Esophagus (tissue), 2 donors: ENCODE data around the gene KLRC3. TPM values are rescaled to one million over a fixed set of nuclear protein-coding genes. Genes with fewer than 3 reads are reported as not detected.
"Not testable (repeated sequence)": the region's sequence is repeated elsewhere in the genome, so short reads cannot be mapped to it uniquely, and the experiment has no call there.

ENCODE experiments used
- H3K27ac ChIP-seq, 2 donors: one replicate each; pipeline ENCODE4 v1.5.1; 2013; ENCODE audit warnings: low read depth in 2 of 2, mild to moderate bottlenecking in 2 of 2, inconsistent platforms in 1 of 2, low read length in 1 of 2, moderate library complexity in 1 of 2
- H3K27me3 ChIP-seq, 2 donors: one replicate each; pipeline ENCODE4 v1.6.1; 2013; ENCODE audit warnings: low read length in 2 of 2, control low read depth in 1 of 2, mild to moderate bottlenecking in 1 of 2; ENCODE audit not compliant: insufficient read depth in 2 of 2, control insufficient read depth in 1 of 2
- H3K36me3 ChIP-seq, 2 donors: one replicate each; pipeline ENCODE4 v1.6.1; 2013; ENCODE audit warnings: low read length in 1 of 2; ENCODE audit not compliant: control insufficient read depth in 2 of 2, insufficient read depth in 2 of 2
- H3K4me1 ChIP-seq, 2 donors: one replicate each; pipeline ENCODE4 v1.6.1; 2013; ENCODE audit warnings: low read length in 1 of 2; ENCODE audit not compliant: control insufficient read depth in 2 of 2, insufficient read depth in 2 of 2
- H3K4me3 ChIP-seq, 2 donors: one replicate each; pipeline ENCODE4 v1.5.1; 2013; ENCODE audit warnings: low read length in 2 of 2, mild to moderate bottlenecking in 2 of 2, low read depth in 1 of 2, moderate library complexity in 1 of 2
- H3K9me3 ChIP-seq, 2 donors: one replicate each; pipeline ENCODE4 v1.6.1; 2013; ENCODE audit warnings: mild to moderate bottlenecking in 2 of 2, low read depth in 1 of 2, low read length in 1 of 2, moderate library complexity in 1 of 2; ENCODE audit not compliant: control insufficient read depth in 2 of 2, insufficient read depth in 1 of 2
- WGBS, 2 donors: extraction: QIAGEN DNeasy Blood & Tissue Kit; methylation state at CpG; one replicate each; pipeline ENCODE4 v1.1.7; 2013; 5-methylcytosine and 5-hydroxymethylcytosine counted together
- polyA plus RNA-seq, 2 donors: library from polyadenylated mRNA; stranded (reverse); fragments of 200-250 nt; gene quantifications; one replicate each; pipeline ENCODE4 v1.2.3, GENCODE V29; 2013
- donor health status: healthy with polysubstance abuse.
- donor health status: Bipolar disorder and iron deficiency.

The KLRC3 gene
- polyA plus RNA-seq, 2 donors, result 0.06 to 0.18 TPM

DNA sequence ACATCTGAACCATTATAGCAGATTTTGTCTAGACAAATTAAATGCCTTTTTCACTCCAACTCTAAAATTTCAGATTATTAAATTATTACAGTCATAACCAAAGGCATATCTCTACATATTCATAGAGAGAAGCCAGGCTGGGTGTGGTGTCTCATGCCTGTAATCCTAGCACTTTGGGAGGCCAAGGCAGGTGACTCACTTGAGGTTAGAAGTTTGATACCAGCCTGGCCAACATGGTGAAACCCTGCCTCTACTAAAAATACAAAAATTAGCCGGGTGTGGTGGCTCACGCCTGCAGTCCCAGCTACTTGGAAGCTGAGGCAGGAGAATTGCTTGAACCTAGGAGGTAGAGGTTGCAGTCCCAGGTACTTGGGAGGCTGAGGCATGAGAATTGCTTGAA is 41.7 kb downstream of the KLRC3 start:
- not testable (repeated sequence) for H3K27me3 ChIP-seq, H3K4me3 ChIP-seq, H3K27ac ChIP-seq, H3K4me1 ChIP-seq, H3K9me3 ChIP-seq, H3K36me3 ChIP-seq
- WGBS, 2 donors, result 42 to 49% methylated on average over 2 of the region's 2 CpGs

DNA sequence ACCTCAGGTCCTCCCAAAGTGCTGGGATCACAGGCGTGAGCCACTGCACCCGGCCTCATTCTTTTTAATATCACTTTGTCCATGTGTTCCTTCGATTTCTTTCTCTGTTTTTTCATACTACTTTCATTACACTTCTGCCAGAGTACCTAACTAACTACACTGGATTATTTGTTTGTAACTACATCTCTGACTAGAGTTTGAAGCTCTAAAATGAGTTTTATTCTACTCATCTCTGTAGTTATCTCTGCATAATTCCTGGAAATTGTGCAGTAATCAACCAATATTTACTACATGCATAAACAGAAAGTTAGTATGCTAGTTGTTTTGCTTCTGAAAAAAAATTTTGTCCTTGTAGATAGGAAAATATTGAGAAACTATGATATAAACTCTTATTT is 45.8 kb downstream of the KLRC3 start:
- Histone ChIP-seq H3K36me3 (no peaks in the 10 kb centered on the region), H3K4me1 (peaks cover 4% of the 10 kb centered on the region in 2 donors), H3K27me3 (no peaks in the 10 kb centered on the region), H3K27ac (no peak overlapping the region), H3K9me3 (no peaks in the 10 kb centered on the region), H3K4me3 (no peak overlapping the region)
- WGBS, 2 donors, result 85 to 88% methylated on average over 3 of the region's 3 CpGs

DNA sequence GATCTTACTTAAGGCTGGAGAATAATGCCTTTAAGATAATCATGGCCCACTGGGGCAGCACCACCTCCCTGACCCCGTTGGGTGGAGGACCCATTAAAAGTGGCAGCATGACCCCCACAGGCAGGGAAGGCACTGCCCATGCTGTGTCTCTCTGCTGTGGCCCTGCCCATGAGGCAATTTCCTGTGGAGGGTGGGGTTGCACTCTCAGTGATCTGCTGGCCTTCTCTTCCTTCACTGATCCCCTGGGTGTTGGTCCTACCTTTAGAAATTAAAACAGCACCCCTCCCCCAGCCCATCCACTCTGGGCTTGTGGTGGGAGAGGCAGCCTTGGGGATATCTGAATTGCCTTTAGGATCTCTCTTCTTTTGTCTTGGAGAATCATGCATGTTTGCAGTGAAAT is 47.8 kb downstream of the KLRC3 start:
- peaks cover 4% of the 10 kb centered on the region in 2 donors for H3K4me1 ChIP-seq
- H3K27ac ChIP-seq, result peak overlapping the region in 1 of 2 donors; percentile 46
- no peaks in the 10 kb centered on the region for H3K36me3 ChIP-seq
- 41 to 53% methylated on average over 1 of the region's 1 CpG for whole genome bisulfite sequencing, 2 donors
- H3K27me3 ChIP-seq, result no peaks in the 10 kb centered on the region
- H3K9me3 ChIP-seq, result no peaks in the 10 kb centered on the region
- H3K4me3 ChIP-seq, result no peak overlapping the region

DNA sequence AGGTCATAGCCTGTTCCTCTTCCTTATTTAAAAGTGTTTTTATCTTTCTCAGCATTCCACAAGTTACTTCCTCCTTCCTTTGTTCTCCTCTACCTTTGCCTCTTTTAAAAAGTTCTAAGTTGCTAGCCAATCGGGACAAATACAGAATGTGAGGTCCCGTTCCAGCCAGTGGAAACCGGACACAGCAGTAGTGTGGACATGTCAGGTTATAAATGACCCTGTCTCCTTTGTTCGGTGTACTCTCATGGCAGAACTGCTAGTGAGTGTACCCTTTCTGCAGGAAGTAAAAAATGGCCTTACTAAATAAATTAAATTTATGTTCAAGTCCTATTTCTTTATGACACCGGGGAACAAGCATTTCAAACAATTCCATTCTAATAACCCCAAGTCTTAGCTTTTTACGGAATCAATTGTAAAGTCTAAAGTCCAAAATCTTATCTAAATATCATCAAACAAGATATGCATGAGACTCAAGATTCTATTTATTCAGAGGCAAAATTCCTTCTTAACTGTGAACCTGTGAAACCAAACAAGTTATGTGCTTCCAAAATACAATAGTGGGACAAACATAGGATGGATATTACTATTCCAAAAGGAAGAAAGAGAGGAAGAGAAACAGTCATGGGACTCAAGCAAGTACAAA is 48.4 kb downstream of the KLRC3 start:
- H3K9me3 ChIP-seq, H3K4me3 ChIP-seq, H3K36me3 ChIP-seq, H3K27me3 ChIP-seq, H3K4me1 ChIP-seq: not testable (repeated sequence)
- WGBS, 2 donors, result 39 to 44% methylated on average over 6 of the region's 6 CpGs
- peak overlapping the region in 1 of 2 donors; percentile 49 for H3K27ac ChIP-seq

DNA sequence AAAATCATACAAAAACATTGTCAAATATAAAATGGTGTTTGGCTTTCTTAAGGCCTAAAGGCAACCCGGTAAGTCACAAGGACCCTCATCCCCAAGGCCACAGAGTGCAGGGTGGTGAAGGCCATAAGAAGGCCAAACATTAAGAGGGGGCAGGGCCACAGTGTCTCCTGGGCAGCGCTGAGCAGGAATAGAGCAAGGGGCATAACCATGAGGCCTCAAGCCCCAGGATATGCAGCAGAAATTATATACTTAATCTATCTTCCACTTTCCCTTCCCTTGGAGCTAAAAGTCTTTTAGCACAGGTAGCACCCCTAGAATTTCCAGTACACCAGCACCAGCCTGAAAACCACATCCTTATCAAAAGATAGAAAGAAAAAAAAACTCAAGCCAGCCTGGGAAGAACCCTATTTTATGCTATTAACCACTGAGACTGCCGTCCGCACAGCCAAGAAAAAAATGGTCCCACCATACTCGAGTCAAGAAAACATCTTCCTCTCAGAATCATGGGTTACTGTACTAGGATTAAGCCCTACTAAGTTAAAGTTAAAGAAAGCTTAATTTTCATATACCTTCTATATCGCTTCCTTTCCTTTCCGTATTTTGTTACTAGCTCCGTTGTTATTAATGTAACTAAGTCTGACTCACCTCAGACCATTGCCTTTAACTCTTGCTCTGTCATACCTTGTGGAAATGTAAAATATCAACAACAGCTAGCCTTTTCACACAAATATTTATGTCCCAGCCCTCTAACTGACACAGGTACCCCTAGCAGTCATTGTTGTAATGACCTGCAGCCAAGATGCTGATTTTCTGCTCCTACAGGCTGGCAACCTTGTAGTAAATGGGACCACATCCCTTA is 50.6 kb downstream of the KLRC3 start:
- no peaks in the 10 kb centered on the region for H3K27me3 ChIP-seq
- no peak overlapping the region for H3K4me3 ChIP-seq
- no peak overlapping the region for H3K27ac ChIP-seq
- H3K9me3 ChIP-seq, result no peaks in the 10 kb centered on the region
- WGBS, 2 donors, result 86 to 88% methylated on average over 8 of the region's 8 CpGs
- no peaks in the 10 kb centered on the region for H3K36me3 ChIP-seq
- H3K4me1 ChIP-seq, result peaks cover 4 to 7% of the 10 kb centered on the region in 2 donors

DNA sequence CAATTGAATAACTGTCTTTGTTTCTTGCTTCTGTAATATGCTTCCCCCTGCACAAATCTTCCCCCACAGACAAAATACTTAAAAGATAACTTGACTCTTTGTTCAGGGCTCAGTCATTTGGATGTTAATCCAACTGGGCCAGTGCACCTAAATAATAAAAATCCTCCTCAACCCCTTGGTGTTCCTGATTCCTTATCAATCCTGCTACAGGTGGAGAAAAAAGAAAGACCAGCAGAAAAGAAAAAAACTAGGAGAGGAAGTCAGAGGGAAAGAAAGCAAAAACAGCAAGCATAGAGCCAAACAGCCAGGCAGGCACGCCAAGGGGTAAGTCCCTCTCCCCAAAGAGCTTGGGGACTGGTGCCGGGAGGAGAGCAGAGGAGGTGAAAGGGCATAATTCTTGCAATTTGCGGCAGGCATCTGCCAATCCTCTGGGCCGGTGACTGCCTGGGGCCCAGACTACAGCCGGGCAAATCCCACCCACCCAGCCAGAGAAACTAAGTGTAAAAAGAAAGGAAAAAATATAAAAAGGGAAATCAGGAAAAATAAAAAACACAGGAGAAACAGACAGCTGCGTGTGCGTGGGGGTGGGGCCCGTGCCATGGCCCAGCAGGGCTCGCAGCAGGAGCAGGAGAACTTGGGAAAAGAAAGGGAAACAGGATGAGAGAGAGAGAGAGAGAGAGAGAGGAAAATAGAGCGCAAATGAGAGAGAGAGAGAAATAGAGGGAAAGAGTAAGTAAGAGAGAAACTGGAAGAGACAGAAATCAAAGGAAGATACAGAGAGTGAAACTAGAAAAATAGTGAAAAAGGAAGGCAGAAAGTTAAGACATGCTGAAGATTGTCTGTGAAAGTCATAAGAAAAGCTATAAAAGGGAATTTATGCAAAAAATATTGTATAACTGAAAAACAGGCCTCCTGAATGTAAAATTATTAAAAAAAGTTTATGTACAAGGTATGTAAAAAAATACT is 51.9 kb downstream of the KLRC3 start:
- H3K27me3 ChIP-seq, result no peaks in the 10 kb centered on the region
- H3K9me3 ChIP-seq, result no peaks in the 10 kb centered on the region
- H3K4me3 ChIP-seq, result no peak overlapping the region
- 85 to 95% methylated on average over 10 of the region's 10 CpGs for WGBS, 2 donors
- no peak overlapping the region for H3K27ac ChIP-seq
- no peaks in the 10 kb centered on the region for H3K36me3 ChIP-seq
- H3K4me1 ChIP-seq, result peaks cover 4 to 9% of the 10 kb centered on the region in 2 donors

DNA sequence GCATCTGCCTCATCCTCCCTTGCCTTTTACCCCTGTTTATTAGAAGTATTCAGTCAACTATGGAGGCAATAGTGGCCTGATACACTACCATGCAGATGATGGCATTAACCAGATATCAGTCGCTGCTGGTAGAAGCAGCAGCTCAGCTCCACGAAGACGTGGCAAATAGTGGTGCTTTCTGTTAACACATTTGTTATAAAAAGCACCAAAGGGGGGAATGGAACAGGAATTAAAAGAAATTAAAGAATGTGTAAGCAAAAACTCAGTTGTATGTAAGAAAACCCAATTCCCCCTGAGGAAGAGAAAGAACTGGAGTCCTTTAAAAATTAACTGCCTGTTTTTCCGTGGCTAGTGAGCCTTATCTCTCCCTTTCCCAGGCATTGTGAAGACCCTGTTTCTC is 52.7 kb downstream of the KLRC3 start:
- H3K4me1 ChIP-seq, H3K36me3 ChIP-seq, H3K4me3 ChIP-seq, H3K9me3 ChIP-seq, H3K27ac ChIP-seq, H3K27me3 ChIP-seq: not testable (repeated sequence)
- 72% methylated on average over 4 of the region's 4 CpGs for WGBS, 2 donors

DNA sequence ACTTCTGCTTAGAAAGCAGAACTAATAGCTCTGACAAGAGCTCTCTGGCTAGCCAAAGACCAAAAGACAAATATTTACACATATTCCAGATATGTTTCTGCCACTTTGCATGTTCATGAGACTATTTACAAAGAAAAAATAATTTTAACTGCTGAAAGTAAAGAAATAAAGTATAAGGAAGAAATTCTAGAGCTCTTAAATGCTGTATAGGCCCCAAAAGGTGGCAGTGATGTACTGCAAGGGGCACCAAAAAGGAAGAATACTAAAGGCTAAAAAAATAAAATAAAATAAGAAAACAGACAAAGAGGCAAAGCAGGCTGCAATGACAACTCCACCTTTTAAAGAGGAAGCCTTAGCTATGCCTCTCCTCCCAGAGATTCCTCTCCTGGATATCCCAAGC is 53.5 kb downstream of the KLRC3 start:
- H3K9me3 ChIP-seq, result no peaks in the 10 kb centered on the region
- H3K27me3 ChIP-seq, result no peaks in the 10 kb centered on the region
- no peaks in the 10 kb centered on the region for H3K36me3 ChIP-seq
- H3K4me1 ChIP-seq, result peaks cover 0 to 5% of the 10 kb centered on the region in 2 donors
- H3K4me3 ChIP-seq, result no peak overlapping the region
- no peak overlapping the region for H3K27ac ChIP-seq

DNA sequence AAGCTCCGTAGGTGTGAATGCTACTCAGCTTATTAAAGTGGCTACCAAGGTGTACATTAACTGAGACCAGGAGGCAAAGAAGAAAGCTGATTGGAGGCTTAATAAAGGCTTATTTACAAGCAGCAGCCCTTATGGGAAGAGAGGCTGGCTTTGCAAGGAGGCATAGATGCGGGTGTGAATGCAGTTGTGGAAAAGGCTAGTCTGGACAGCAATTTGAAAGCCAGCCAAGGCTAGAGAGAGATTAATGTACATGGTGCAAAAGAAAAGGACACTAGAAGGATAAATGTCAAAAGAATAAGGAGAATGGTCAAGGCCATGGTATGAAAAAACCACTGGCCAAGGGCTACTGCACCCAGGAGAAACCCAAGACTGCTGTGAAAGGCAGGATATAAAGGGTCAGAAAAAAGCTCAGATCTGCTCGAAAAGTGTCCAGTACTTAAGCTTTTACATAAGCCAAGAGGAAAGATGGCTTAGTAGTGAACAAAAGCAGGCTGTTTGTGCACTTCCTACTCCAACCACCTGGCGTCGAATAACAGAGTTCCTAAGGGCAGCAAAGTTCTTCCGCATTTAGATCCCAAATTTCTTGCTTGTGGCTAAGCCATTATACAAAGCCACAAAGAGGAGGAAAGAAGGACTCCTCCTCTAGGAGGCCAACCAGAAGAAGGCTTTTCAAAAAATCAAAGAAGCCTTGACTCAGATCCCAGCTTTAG is 54.5 kb downstream of the KLRC3 start:
- WGBS, 2 donors, result 22 to 27% methylated on average over 6 of the region's 6 CpGs
- Histone ChIP-seq H3K4me1 (peaks cover 0 to 5% of the 10 kb centered on the region in 2 donors), H3K27ac (peak overlapping the region; percentile 92 to 96), H3K27me3 (no peaks in the 10 kb centered on the region), H3K9me3 (no peaks in the 10 kb centered on the region), H3K4me3 (peak overlapping the region in 1 of 2 donors; percentile 68), H3K36me3 (no peaks in the 10 kb centered on the region)
